ENCODE results near the gene ARMC8. TPM values are rescaled to one million over a fixed set of nuclear protein-coding genes. Genes with fewer than 3 reads are reported as not detected.

ARMC8 gene
- polyA plus RNA-seq, 2 of the 4 experiments (the other 2 are of a cell fraction) = 25.6 to 45.7 TPM

- TF ChIP-seq TP53 (CRISPR knock-in tag; IDR thresholded peaks at IDR 0.05) (no peak), CBX2 (IDR thresholded peaks at IDR 0.05; ENCODE audit: borderline replicate concordance, low read depth) (no peak), HOXA7 (CRISPR knock-in tag; IDR thresholded peaks at IDR 0.05) (no peak), ELK1 (IDR thresholded peaks at IDR 0.05; ENCODE audit: low read depth, low read length) (no peak)
- Histone ChIP-seq H3K4me2 (peak overlapping the region; percentile 87), H3K4me3 (peak overlapping the region; percentile 93), H3K4me1 (peaks cover 13% of the 10 kb centered on the region), H3K9me3 (no peaks in the 10 kb centered on the region), H3K27ac (peak overlapping the region; percentile 96 to 97)
- 8% methylated on average over 13 of the region's 17 CpGs for WGBS (ENCODE audit: missing lambda C conversion rate)
- peak in 1 of 2 experiments; percentile 47; a peak in 3 of 6 replicates for ATAC-seq
- POLR2A ChIA-PET = interaction anchor here (0.6 to 1.5 kb wide), 5 partner anchors 9 to 650 kb away, joined by 3 to 4 read pairs (median 3); partner anchors contain the start of gene DBR1
- DNase-seq (ENCODE audit: low read depth in 1 of 2, low spot score in 1 of 2) = peak in 1 of 2 experiments; percentile 24
- no peak for FAIRE-seq
- CTCF ChIA-PET = no interaction called here
These were observed 1.1 kb downstream of the ARMC8 start for GRCh38 chr3:138188013-138188730.

DNA sequence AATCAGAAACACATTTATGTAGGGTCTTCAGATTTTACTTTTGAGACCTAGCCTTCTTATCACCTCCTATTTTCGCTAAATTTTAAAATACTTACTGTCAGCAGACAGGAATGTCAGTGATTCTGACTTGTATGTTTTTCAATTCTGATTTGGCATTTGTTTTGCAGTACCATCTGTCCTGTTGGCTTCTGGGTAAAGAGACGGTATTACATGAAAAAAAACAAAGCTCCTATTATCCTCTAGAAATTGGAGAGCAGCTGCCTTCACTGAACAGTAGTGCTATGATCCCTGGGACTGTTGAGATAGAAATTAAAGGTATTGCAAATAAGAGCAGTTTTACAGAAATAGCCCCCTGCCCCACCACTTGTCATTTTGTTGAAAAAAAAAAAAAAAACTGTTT lies 8.4 kb downstream of the ARMC8 start:
- Histone ChIP-seq H3K9me3 (no peaks in the 10 kb centered on the region), H3K4me3 (no peak overlapping the region), H3K4me1 (no peaks in the 10 kb centered on the region), H3K27ac (no peak overlapping the region), H3K4me2 (no peak overlapping the region)
- ATAC-seq = no peak
- WGBS (ENCODE audit: missing lambda C conversion rate) = 89% methylated on average over 2 of the region's 2 CpGs
- DNase-seq (ENCODE audit: low read depth in 1 of 2, low spot score in 1 of 2) = no peak
- no peak for FAIRE-seq
- no peak for TF ChIP-seq JUNB (IDR thresholded peaks at IDR 0.05)
- TF ChIP-seq SREBF2 (IDR thresholded peaks at IDR 0.05) = no peak
- CTCF ChIA-PET = interaction anchor here (0.7 kb wide), 1 partner anchor 225 kb away, joined by 3 read pairs; no protein-coding TSS in a partner anchor
- POLR2A ChIA-PET = no interaction called here

DNA sequence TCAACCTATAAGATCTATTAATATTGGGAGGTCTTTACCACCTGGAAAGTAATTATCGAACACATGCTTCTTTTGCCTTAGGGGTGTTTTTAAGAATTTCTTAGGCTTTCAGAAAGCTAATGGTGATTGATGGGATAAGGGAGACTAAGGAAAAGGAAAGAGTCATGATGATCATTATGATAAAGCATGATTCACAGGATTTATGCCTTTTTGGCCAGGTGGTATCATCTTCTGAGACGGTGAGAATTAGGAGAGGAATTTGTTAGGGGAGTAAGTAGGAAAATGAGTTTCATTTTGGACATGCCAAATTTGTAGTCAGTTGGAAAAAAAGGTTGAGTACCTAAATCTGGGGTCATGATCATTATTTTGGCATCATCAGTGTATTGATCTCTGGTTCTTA lies 8.9 kb downstream of the ARMC8 start:
- POLR2A ChIA-PET = no interaction called here
- CTCF ChIA-PET = interaction anchor here (0.8 to 1.2 kb wide), 2 partner anchors 26 to 133 kb away, joined by 3 to 5 read pairs; no protein-coding TSS in a partner anchor
- H3K27ac ChIP-seq = no peak overlapping the region
- no peak for ATAC-seq
- H3K4me1 ChIP-seq = no peaks in the 10 kb centered on the region
- TF ChIP-seq GATA3 (IDR thresholded peaks at IDR 0.05; ENCODE audit: borderline replicate concordance) = no peak
- no peak for TF ChIP-seq CHD4 (IDR thresholded peaks at IDR 0.05; ENCODE audit: borderline replicate concordance)
- TF ChIP-seq USF2 (IDR thresholded peaks at IDR 0.05) = no peak
- TF ChIP-seq MAFK (IDR thresholded peaks at IDR 0.05; ENCODE audit: partially characterized antibody) = no peak
- no peak for TF ChIP-seq CBX2 (IDR thresholded peaks at IDR 0.05; ENCODE audit: borderline replicate concordance, low read depth)
- TF ChIP-seq KDM1A (IDR thresholded peaks at IDR 0.05; ENCODE audit: low read depth) = no peak
- no peak for DNase-seq (ENCODE audit: low read depth in 1 of 2, low spot score in 1 of 2)
- no peak for FAIRE-seq
- no peaks in the 10 kb centered on the region for H3K9me3 ChIP-seq
- whole genome bisulfite sequencing (ENCODE audit: missing lambda C conversion rate) = 88% methylated on average over 2 of the region's 2 CpGs
- no peak overlapping the region for H3K4me2 ChIP-seq
- no peak overlapping the region for H3K4me3 ChIP-seq

- Histone ChIP-seq H3K4me1 (no peaks in the 10 kb centered on the region), H3K4me3 (no peak overlapping the region), H3K4me2 (no peak overlapping the region), H3K27ac (no peak overlapping the region), H3K9me3 (no peaks in the 10 kb centered on the region)
- CTCF ChIA-PET = interaction anchor here (0.8 to 1.2 kb wide), 2 partner anchors 25 to 132 kb away, joined by 3 to 5 read pairs; no protein-coding TSS in a partner anchor
- FAIRE-seq = no peak
- no peak for TF ChIP-seq RFX5 (IDR thresholded peaks at IDR 0.05)
- TF ChIP-seq, protein P1, sequence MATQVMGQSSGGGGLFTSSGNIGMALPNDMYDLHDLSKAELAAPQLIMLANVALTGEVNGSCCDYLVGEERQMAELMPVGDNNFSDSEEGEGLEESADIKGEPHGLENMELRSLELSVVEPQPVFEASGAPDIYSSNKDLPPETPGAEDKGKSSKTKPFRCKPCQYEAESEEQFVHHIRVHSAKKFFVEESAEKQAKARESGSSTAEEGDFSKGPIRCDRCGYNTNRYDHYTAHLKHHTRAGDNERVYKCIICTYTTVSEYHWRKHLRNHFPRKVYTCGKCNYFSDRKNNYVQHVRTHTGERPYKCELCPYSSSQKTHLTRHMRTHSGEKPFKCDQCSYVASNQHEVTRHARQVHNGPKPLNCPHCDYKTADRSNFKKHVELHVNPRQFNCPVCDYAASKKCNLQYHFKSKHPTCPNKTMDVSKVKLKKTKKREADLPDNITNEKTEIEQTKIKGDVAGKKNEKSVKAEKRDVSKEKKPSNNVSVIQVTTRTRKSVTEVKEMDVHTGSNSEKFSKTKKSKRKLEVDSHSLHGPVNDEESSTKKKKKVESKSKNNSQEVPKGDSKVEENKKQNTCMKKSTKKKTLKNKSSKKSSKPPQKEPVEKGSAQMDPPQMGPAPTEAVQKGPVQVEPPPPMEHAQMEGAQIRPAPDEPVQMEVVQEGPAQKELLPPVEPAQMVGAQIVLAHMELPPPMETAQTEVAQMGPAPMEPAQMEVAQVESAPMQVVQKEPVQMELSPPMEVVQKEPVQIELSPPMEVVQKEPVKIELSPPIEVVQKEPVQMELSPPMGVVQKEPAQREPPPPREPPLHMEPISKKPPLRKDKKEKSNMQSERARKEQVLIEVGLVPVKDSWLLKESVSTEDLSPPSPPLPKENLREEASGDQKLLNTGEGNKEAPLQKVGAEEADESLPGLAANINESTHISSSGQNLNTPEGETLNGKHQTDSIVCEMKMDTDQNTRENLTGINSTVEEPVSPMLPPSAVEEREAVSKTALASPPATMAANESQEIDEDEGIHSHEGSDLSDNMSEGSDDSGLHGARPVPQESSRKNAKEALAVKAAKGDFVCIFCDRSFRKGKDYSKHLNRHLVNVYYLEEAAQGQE (IDR thresholded peaks at IDR 0.05) = peak; percentile 78
- DNase-seq (ENCODE audit: low read depth in 1 of 2, low spot score in 1 of 2) = no peak
- POLR2A ChIA-PET = interaction anchor here (1.5 kb wide), 1 partner anchor 10 kb away, joined by 3 read pairs; the partner anchor contains the start of gene ARMC8
- peak in 1 of 2 experiments; percentile 44; a peak in 1 of 6 replicates for ATAC-seq
- WGBS (ENCODE audit: missing lambda C conversion rate) = 94% methylated on average over 5 of the region's 5 CpGs
These were observed 10.0 kb downstream of the ARMC8 start for GRCh38 chr3:138197058-138197457.
